T-helper 1 cell (primary cell): ENCODE measurements around the gene TANC2.
"Not testable (repeated sequence)": the region's sequence is repeated elsewhere in the genome, so short reads cannot be mapped to it uniquely, and the experiment has no call there.

ENCODE experiments used
- DNase-seq, 5 donors: peaks; one replicate each; pipeline ENCODE4 v3.0.0-alpha.2; 2012 to 2020

Gene TANC2

DNA sequence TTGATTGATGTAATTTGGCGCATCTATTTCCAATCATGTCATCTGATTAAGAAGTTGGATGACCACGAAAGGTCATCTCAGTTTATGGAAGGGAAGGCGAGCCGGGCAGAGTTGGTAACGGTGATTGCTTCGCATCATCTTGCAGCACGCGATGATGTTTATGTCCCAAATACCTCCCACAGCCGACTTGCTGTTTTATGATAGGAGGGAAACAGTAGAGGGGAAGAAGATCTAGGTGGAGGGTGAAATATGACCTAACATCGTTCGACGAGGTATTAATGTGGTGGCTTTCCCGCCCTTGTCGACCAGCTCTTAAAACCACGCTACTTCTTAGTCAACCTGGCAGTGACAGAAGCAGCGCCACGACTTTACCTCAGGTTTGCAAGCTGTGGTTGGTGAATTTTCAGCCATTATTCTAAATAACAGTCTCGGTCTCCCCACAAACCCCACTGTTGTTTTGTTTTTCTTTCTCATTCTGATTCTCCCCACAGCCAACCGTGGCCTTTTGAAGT lies 805 bp upstream of the TANC2 start:
- peak in 2 of 5 donors; percentile 19 to 72 for DNase-seq

DNA sequence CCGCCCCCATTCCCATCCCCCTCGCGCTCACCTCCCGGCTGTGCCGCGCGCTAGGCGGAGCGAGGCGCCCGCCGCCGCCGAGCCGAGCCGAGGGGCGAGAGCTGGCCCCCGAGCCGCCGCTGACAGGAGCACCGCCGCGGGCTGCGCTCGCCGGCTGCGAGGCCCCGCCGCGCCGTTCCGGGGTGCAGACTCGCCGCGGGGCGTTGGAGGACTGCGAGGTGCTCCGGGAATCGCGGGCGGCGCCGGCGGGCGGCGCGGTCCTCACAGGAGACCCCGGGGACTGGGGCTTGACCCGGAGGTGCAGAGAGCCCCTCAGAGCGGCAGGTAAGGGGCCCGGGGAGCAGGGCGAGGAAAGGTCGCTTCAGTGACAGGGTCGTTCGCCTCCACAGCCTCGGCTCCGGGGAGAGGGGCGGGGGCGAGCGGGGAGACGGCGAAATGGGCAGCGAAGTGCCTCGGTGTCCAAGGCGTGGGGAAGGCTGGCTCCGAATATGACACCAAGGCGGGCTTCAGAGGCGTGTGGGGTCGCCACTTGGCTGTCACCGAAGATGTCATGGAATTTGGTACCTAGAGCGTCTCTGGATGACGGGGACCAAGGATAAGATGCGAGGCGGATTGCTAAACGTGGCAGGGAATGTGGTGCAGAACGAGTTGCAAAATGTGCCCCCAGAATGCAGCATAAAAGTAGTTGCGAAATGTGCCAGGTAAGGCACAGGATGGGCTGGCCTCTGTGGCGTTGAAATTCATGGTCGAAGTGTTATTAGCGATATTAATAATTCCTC lies 580 bp downstream of the TANC2 start:
- DNase-seq: peak in 3 of 5 donors; percentile 4 to 53 (median 48)

DNA sequence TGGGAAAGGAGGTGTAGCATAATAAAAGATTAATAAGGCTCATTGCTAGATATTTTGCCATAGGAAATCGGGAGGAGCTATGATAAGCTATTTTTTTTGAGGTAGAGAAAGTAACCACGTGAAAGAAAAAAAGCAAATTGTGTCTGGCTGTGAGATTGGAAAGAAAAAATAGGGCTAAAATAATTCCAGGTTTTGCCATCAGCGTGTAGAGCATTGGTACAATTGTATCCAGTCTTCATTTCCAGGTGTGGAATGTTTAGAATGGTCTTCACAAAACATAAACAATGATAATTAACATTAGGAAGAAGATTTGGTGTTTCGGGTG lies 1.1 kb downstream of the TANC2 start:
- no peak for DNase-seq

DNA sequence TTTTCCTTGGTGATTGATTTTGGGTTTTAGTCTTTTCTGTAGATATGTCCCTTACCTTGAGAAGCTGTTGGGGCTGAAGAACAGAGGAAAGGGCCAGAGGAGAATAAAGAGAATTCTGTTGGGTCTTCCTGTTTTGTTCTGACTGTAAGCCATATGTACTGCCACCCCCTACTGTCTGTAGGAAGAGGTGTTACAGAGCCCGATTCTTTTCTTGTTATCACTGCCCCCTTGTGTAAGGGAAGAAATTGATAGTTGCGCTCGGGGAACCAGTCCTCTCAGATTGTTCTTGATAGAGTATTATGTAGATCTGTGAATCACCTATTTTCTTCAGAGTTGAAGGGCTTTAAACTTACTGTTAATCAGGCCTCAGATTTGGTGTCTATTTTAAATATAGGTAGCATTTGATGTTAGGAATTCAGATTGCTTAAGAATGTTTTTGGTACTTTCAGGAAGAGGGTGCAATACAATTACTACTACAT lies 2.4 kb downstream of the TANC2 start:
- peak in 4 of 5 donors; percentile 19 to 77 (median 40) for DNase-seq

DNA sequence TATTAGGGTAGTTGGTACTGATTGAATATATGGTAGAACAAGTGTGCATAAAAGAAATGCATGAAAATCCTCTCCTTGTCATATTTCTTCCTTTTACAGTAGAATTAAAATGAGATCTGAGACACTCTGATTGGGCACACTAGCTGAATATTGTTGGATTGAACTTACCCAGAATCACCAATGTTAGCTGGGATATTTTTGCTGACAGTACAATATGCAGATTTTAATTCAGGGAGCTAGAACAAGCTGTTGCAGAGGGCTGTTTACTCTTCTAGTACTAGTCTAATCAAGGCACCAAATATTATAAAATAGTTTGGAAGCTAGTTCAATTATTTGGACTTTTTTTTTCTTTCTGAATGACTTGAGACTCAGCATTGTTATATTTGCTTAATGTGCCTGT lies 4.6 kb downstream of the TANC2 start:
- no peak for DNase-seq

GRCh38 chr17:62971853-62972252 lies 5.8 kb downstream of the TANC2 start:
- no peak for DNase-seq

- DNase-seq: no peak
Measured at GRCh38 chr17:62974788-62975187, 8.8 kb downstream of the TANC2 start.

GRCh38 chr17:62975206-62975605 lies 9.2 kb downstream of the TANC2 start:
- DNase-seq: no peak

DNA sequence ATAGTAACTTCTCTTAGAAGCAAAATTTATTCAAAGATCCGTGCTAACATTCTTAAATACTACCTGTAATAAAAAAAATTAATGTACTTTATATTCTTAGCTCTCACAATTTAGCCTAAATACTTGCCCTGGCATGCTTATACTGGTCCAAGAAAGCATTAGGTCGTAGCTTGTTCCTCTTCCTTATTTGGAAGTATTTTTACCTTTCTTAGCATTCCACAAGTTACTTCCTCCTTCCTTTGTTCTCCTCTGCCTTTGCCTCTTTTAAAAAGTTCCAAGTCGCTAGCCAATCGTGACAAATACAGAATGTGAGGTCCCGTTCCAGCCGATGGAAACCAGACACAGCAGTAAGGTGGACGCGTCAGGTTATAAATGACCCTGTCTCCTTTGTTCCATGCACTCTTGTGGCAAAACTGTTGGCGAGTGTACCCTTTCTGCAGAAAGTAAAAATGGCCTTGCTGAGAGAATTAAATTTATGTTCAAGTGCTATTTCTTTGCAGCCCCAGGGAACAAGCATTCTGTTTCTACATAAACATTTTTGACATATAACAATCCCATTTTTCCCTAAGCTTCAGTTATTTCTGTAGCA lies 10.7 kb downstream of the TANC2 start:
- DNase-seq: not testable (repeated sequence)

DNA sequence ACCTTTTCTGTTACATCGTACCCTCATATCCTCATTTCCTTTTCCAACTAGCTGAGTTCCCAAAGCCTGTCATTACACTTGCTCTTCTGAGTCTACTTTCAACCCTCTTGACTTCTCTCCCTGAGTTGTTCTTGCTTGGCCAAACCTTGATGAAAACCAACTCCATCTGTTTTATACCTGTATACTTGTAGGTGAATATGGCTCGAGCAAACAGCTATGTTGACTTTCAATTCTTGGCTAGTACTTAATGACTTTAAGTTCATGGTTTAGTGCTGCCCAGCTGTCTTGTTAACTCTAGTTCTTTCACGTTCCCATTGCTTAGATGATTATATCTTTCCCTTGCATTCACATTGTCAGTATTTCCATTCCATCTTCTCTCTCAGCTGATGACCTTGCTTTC lies 14.8 kb downstream of the TANC2 start:
- DNase-seq: no peak

GRCh38 chr17:62981933-62982332 lies 15.9 kb downstream of the TANC2 start:
- no peak for DNase-seq

DNA sequence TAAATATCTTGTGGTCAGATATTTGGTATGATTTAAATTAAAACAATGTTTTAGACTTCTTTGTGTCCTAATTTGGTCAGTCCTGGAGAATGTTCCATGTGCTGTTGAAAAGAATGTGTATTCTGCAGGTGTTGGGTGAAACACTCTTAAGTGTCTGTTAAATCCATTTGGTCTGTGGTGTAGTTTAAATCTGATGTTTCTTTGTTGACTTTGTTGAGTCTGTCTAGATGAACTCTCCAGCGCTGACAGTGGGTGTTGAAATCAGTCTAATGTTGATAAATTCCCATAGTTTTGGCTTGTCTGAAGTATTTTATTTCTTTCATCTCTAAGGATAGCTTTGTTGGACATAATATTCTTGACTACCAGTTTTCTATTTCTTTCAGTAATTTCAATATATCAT lies 18.8 kb downstream of the TANC2 start:
- no peak for DNase-seq

DNA sequence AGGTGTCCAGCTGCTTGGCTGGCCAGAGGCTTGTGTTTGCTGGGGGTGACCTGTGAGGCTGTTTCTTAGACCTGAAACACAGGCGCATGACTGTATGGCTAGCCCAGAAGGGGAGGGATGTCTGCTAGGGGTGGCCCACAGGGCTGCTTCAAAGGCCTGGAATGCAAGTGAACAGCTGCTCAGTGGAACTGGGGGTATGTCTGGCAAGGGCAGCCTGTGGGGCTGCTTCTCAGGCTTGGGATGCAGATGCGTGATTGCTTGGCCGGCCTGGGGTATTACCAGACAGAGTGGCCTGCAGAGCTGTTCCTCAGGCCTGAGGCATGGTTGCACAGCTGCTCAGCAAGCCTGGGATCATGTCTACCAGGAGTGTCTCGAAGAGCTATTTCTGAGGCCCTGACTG lies 20.5 kb downstream of the TANC2 start:
- no peak for DNase-seq

DNA sequence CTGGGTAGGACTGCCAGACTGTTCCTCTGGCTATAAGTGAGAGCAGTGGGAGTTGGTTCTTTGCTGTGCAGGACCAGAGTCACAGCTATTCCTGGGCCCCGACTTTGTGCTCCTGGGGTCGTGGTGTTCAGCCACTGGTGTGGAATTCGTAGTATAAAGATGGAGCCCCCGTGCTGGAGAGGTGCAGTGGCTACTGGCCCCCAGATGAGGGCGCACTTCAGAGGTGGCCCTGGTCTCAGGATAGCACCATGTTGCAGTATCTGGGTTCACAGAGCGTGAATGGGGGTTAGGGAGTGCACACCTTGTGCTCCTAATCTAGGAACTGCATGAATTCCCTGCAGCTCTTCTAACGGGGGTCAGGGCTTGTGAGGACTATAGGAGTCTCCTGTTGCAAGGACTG lies 21.1 kb downstream of the TANC2 start:
- DNase-seq: no peak

DNA sequence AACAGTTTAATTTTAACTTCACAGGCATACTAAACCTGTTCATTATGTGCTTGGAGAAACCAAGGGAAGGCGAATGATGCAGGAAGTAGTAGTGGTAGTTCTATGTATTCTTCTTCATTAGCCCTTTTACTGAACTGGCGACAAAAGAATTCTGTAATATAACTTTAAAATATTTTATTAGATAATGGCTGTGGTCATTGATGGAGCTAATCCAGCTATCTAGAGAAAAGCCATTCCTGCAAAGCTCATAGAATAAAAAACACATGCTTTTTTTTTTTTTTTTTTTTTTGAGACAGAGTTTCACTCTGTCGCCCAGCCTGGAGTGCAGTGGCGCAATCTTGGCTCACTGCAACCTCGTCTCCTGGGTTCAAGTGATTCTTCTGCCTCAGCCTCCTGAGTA lies 23.5 kb downstream of the TANC2 start:
- no peak for DNase-seq

- no peak for DNase-seq
Measured at GRCh38 chr17:62994931-62995330, 28.9 kb downstream of the TANC2 start.

DNA sequence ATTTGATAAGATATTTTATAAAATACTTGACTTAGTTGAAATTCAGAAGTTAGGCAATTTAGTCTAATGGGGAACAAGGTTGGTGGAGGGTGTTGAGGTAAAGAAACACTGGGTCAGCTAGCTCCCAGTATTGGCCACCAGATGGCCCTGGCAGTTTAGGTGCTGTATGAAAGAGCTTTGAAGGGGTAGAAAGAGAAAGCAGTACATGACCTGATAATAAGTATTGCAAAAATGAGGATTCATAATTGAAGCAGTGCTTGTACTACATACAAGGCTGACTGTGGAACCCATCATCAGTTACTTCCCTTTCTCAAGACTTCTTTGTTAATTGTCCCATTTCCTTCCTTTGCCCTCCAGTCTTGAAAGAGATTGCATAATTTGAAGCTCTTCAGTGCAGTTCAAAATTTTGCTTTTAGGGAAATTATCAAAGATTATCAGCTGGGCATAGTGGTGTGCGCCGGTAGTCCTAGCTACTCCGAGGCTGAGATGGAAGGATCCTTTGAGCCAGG lies 29.4 kb downstream of the TANC2 start:
- peak in 1 of 5 donors; percentile 2 for DNase-seq

DNA sequence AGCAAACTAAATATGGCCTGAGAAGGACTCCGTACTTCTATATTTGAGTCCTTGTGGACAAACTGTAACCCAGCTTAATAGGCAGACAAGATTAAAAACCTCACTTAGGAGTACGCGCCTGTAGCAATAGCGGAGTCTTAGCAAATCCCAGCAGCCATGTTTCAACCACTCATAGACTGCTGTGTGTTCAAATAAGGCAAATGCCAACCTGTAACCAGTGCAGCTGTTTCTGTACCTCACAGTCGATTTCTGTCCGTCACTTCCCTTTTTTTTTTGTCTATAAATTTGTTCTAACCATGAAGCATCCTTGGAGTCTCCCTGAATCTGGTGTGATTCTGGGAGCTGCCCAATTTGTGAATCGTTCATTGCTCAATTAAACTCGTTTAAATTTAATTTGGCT lies 30.2 kb downstream of the TANC2 start:
- no peak for DNase-seq

DNA sequence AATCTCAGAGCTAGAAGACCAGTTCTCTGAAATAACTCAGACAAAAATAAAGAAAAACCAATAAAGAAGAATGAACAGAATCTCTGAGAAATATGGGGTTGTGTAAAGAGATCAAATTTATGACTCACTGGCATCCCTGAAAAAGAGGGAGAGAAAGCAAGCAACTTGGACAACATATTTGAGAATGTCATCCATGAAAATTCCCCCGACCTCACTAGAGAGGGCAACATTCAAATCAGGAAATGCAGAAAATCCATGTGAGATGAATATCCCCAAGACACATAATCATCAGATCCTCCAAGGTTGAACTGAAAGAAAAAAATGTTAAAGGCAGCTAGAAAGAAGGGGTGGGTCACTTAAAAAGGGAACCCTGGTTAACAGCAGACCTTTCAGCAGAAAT lies 32.1 kb downstream of the TANC2 start:
- no peak for DNase-seq

- DNase-seq: no peak
Measured at GRCh38 chr17:62998665-62999393, 32.8 kb downstream of the TANC2 start.

GRCh38 chr17:62999736-63000135 lies 33.7 kb downstream of the TANC2 start:
- no peak for DNase-seq

- DNase-seq: no peak
Measured at GRCh38 chr17:63001689-63002394, 35.8 kb downstream of the TANC2 start.

DNA sequence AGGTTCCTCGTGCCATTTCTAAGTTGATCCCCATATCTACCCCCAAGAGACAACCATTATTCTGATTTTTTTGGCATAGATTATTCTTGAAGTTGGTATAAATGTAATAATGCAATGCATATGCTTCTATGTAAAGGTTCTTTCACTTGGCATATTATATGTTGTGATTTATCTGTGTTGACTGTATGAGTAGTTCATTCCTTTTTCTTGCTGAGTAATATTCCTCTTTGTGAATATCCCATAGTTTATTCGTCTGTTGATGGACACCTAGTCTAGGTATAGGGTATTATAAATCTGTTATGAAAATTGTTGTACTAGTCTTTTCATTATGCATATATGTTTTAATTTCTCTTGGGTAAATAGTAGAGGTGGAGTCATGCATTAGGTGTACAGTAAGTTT lies 36.6 kb downstream of the TANC2 start:
- DNase-seq: no peak
